AG09319 (cell line): ENCODE measurements around the gene FGGY.

Experiments used
- DNase-seq: peaks from one replicate; pipeline ENCODE4 v3.0.0-alpha.2; 2010; ENCODE audit warnings: low read depth; ENCODE audit errors: extremely low read depth
- CTCF ChIP-seq: IDR thresholded peaks from 2 replicates; pipeline ENCODE4 v1.5.1; 2011; ENCODE audit warnings: low read depth, mild to moderate bottlenecking, inconsistent platforms, low read length, moderate library complexity

Gene FGGY

DNA sequence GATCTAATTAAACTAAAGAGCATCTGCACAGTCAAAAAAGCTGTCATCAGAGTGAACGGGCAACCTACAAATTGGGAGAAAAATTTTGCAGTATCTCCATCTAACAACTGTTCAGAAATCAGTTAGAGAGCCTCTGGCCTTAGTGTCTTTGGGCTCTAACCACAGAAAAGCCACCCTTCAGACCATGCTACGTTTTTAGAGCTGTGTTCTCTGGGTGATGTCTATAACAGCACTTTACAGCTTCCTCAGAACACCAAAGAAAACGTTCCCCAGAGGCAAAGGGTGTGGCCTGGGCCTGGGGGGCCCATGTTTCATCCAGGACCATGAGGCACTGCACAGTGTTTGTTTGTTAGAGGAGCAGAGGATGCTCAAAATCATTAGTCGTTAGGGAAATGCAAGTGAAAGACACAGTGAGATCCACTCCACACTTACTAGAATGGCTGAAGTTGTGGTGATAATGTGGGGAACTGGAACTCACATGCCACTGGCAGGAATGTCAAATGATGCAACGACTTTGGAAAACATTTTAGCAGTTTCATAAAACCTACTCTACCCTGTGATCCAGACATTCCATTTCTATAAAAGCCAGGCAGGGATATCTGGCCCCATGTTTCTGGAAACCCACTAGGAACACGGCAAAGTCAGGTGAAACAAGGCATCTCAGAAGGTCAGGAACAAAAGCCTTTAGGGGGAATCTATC is 267.4 kb downstream of the FGGY start:
- no peak for TF ChIP-seq CTCF
- DNase-seq: no peak

DNA sequence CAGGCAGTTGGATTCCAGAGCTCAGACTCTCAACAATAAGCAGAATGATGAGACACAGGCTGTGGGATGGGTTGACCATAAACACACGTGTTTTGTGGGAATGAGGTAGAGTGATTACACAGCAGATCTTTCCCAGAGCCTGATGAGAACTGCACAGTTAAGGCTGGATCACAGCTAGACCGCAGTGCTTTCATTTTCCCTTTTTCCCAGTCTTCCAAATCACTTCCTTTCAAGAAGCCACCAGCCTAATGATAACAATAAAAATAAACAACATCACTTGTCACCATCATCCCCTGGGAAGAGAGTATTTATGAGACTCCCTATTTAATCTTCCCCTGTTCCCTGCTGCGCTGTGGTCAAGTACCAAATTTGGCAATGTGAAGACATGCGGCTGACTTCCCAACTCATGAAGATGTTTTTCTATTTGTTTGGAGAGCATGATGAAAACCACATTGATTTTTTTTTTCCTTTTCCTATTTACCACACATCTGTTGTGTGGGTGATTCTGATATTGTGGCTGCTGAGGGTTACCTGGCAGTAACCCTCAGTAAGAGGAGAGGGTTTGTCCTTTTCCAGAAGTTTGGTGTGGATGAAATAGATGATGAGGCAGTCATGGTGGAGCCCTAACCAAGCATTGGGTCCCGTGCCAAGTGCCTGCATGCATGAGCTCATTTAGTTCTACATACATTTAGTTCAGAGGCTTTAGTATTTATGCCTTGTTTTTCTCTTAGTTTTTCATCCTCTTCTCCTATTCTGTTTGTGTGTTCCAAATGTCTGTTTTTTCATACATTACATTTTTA is 268.9 kb downstream of the FGGY start:
- DNase-seq: peak; percentile 75

DNA sequence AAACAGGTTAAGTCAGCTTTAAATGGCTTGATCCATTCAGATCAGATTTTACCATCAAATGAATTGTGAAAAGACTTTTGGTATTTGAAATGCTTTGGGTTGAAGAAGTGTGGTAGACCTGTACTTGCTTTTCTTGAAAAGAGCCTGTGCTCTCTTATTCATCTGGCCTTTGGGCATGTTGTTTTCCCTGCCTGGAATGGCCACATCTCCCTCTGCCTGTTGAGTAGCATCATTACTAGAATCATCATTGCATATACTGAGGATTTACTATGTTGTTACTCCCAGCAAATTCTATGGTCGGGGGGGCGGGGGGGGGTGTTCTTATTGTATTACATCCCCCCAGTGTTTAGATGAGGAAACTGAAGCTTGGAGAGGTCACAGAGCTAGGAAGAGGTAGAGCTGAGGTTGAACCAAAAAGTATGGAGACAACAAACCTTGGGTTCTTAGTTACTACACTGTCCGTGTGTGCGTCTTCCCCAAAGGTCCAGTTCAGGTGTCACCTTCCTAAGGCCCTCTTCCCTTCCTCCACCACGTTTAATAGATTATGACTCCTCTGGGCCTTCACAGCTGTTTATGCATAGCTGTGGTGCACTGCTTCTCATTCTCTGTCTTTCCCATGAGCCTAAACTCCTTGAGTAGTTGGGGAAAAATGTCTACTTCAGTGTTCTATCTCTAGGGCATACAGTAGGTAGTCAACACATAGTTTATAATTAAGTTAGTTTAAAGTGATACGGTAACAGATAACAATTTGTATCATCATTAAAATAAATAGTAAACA is 271.5 kb downstream of the FGGY start:
- TF ChIP-seq CTCF: no peak; the same call in 1 of the 2 replicates
- DNase-seq: no peak

More for the DNA sequence above, 268.9 kb downstream of the FGGY start:
- TF ChIP-seq CTCF: no peak

GRCh38 chr1:59569198-59569597 is 272.3 kb downstream of the FGGY start:
- DNase-seq: no peak
- TF ChIP-seq CTCF: no peak

DNA sequence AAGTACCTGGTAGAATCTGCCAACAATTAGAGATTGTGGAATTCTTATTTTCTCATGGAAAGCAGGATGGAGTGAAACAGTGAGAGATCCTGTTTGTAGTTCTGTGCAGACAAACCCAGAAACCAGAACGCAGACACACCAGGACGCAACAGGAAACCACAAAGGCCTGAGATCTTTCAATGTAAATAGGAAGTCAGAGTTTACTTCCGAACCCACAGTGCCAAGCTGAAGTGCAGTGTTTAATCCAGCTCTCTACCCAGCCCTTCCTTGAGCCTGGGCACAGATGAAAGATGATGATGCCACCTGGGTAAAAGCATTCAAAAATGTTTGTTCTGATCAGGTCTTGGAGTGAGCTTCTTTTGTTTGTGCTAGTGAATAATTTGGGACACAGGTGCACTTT is 273.6 kb downstream of the FGGY start:
- TF ChIP-seq CTCF: no peak
- DNase-seq: no peak

- peak; percentile 6 for TF ChIP-seq CTCF
- peak; percentile 72 for DNase-seq
Measured at GRCh38 chr1:59574085-59574484, 277.2 kb downstream of the FGGY start.
